Bone marrow (tissue), 2 donors: ENCODE results near the gene NPR2.

ENCODE experiments used
- DNase-seq, 2 donors: peaks; one replicate each; lab custom pipeline; 2025; lab: John Stamatoyannopoulos, UW

Gene NPR2

DNA sequence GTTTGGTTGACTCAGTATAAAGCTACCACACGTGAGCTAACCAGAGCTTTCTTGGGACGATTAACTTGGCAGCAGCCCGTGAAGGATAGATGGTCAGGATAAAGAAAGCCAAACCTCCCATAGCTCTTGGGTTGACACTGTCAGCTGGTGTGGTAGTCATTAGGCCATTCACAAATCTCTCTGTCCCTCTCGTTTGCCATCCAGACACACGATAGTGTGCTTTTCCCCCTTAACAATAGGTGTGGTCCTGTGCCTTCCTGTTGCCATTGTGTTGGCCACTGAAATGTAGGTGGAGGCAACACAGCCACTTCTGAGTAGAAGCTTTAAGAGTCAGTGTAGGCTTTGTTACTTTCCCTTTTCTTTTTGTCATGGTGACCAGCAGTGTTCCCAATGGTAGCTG is 67.1 kb downstream of the NPR2 start:
- no peak for DNase-seq
